A549 (cell line): Measurements from ENCODE around the gene PRAMEF13. TPM values are rescaled to one million over a fixed set of nuclear protein-coding genes. Genes with fewer than 3 reads are reported as not detected.
"Not testable (repeated sequence)": the region's sequence is repeated elsewhere in the genome, so short reads cannot be mapped to it uniquely, and the experiment has no call there.

Experiments used
- ATAC-seq, 2 experiments: fragments of 200-7000 bp in 1 of 2; fragments of >200 bp in 1 of 2; cut with Nextera tagmentation in 1 of 2; cut with Tn5 transposase in 1 of 2; 3 replicates each; pipeline versions ENCODE4 v1.8.0 to v1.9.1; 2018 to 2020; ENCODE audit warnings: mild to moderate bottlenecking in 1 of 2, moderate library complexity in 1 of 2
- CTCF ChIA-PET: fragments of 300-600 bp; sonication (Branson Sonifier 250); formaldehyde crosslinking; extraction: SDS; loops from one replicate; lab custom pipeline; 2021; ENCODE audit warnings: antibody characterized with exemption, inconsistent platforms; lab: Yijun Ruan, JAX
- POLR2A ChIA-PET: fragments of 350-600 bp; formaldehyde crosslinking; extraction: SDS; loops from one replicate; lab custom pipeline; 2021; ENCODE audit warnings: antibody characterized with exemption, inconsistent platforms; lab: Yijun Ruan, JAX
- DNase-seq, 2 experiments: peaks; one replicate each; pipeline versions ENCODE4 v3.0.0 to v3.0.0-alpha.2; 2011 to 2016; ENCODE audit warnings: low read depth in 1 of 2, low spot score in 1 of 2
- FAIRE-seq: peaks from 2 replicates; lab custom pipeline; 2011; peaks lifted over from hg19 to GRCh38; lab: Jason Lieb, UNC
- H3K27ac ChIP-seq, 2 experiments: fragments of >200 bp; sonication (Bioruptor Twin); formaldehyde crosslinking; 3 replicates each; pipeline ENCODE4 v1.5.1; 2016 to 2017
- H3K4me1 ChIP-seq: fragments of >200 bp; sonication (Bioruptor Twin); formaldehyde crosslinking; 3 replicates; pipeline ENCODE4 v1.6.1; 2016
- H3K4me2 ChIP-seq: fragments of >200 bp; sonication (Bioruptor Twin); formaldehyde crosslinking; 3 replicates; pipeline ENCODE4 v1.6.1; 2016
- H3K4me3 ChIP-seq: fragments of >200 bp; sonication (Bioruptor Twin); formaldehyde crosslinking; 3 replicates; pipeline ENCODE4 v1.5.1; 2016
- H3K9me3 ChIP-seq: fragments of >200 bp; sonication (Bioruptor Twin); formaldehyde crosslinking; 3 replicates; pipeline ENCODE4 v1.6.1; 2016
- CHD2 ChIP-seq: fragments of 150-350 bp; IDR thresholded peaks from 2 replicates; pipeline ENCODE4 v1.6.1; 2014; ENCODE audit warnings: low read length; ENCODE audit not compliant: partially characterized antibody
- CTCF ChIP-seq: fragments of >200 bp; sonication (Bioruptor Twin); formaldehyde crosslinking; IDR thresholded peaks from 3 replicates; pipeline ENCODE4 v1.5.1; 2016
- EHF ChIP-seq: fragments of 250-450 bp; sonication (Bioruptor Pico); IDR thresholded peaks from 2 replicates; pipeline ENCODE4 v1.5.0; 2020; ENCODE audit warnings: mild to moderate bottlenecking
- HOXA7 ChIP-seq: fragments of 250-450 bp; sonication (Bioruptor Pico); IDR thresholded peaks from 2 replicates; pipeline ENCODE4 v1.5.0; 2020; ENCODE audit warnings: mild to moderate bottlenecking, moderate library complexity
- MAZ ChIP-seq: fragments of 150-350 bp; IDR thresholded peaks from 2 replicates; pipeline ENCODE4 v1.6.1; 2014; ENCODE audit warnings: antibody characterized with exemption, low read depth, low read length, borderline replicate concordance
- RAD21 ChIP-seq, 2 experiments: fragments of >200 bp in 1 of 2; sonication (Bioruptor Twin) in 1 of 2; formaldehyde crosslinking in 1 of 2; IDR thresholded peaks in 1 of 2; conservative IDR thresholded peaks in 1 of 2; 2 replicates in 1 of 2; 3 replicates in 1 of 2; pipeline ENCODE4 v1.6.1; 2012 to 2018; ENCODE audit warnings: inconsistent platforms in 1 of 2
- WGBS: methylation state at CpG from one replicate; pipeline ENCODE4 v1.1.6; 2017; ENCODE audit errors: missing lambda C conversion rate; 5-methylcytosine and 5-hydroxymethylcytosine counted together
- polyA plus RNA-seq, 4 experiments: library from polyadenylated mRNA; depleted of rRNA in 3 of 4; stranded (reverse); fragments of >200 nt; fragmentation: RNase III in 1 of 4; extraction: RNeasy Plus Mini Kit Qiagen cat#74134 plus additional on column Dnase treatment in 1 of 4; gene quantifications; 2 replicates in 3 of 4; 3 replicates in 1 of 4; pipeline ENCODE4 v1.2.3, GENCODE V29; 2011 to 2017

The PRAMEF13 gene
- polyA plus RNA-seq, 2 of the 4 experiments (the other 2 are of a cell fraction): not detected

GRCh38 chr1:13230601-13231000 is 29.4 kb upstream of the PRAMEF13 start:
- WGBS: 23% methylated on average over 2 of the region's 2 CpGs
- CTCF ChIA-PET, DNase-seq, ATAC-seq, H3K4me2 ChIP-seq, H3K9me3 ChIP-seq, POLR2A ChIA-PET, H3K4me1 ChIP-seq, H3K27ac ChIP-seq, H3K4me3 ChIP-seq, FAIRE-seq: not testable (repeated sequence)

GRCh38 chr1:13230096-13230495 is 28.9 kb upstream of the PRAMEF13 start:
- H3K4me1 ChIP-seq, FAIRE-seq: not testable (repeated sequence)

GRCh38 chr1:13228343-13228781 is 27.2 kb upstream of the PRAMEF13 start:
- no peak overlapping the region for H3K4me3 ChIP-seq
- no peak overlapping the region for H3K4me2 ChIP-seq
- no peak overlapping the region for H3K27ac ChIP-seq
- H3K4me1 ChIP-seq: no peaks in the 10 kb centered on the region
- POLR2A ChIA-PET: interaction anchor here (0.7 kb wide), 1 partner anchor 1599 kb away, joined by 3 read pairs; no protein-coding TSS in a partner anchor
- H3K9me3 ChIP-seq: no peaks in the 10 kb centered on the region
- ATAC-seq (peak; percentile 66 to 87; a peak in 4 of 6 replicates), DNase-seq (peak in 1 of 2 experiments; percentile 48)
- TF ChIP-seq RAD21 (conservative IDR thresholded peaks at IDR 0.05 in 1 of 2, IDR thresholded peaks at IDR 0.05 in 1 of 2) (0 out of 5 replicates have a peak, but pooled peaks of 1 of the 2 experiments have one; percentile 3), MAZ (no peak), CTCF (peak; percentile 49), HOXA7 (CRISPR knock-in tag) (no peak), CHD2 (no peak), EHF (CRISPR knock-in tag) (no peak)
- TF ChIP-seq, all 56 proteins: peak for 2
- CTCF ChIA-PET: interaction anchor here (0.6 to 1.0 kb wide), 2 partner anchors 15 to 224 kb away, joined by 3 to 4 read pairs; no protein-coding TSS in a partner anchor
- FAIRE-seq: no peak
- WGBS: 37% methylated on average over 7 of the region's 7 CpGs

More at GRCh38 chr1:13230096-13230495, 28.9 kb upstream of the PRAMEF13 start:
- H3K9me3 ChIP-seq, DNase-seq, POLR2A ChIA-PET, H3K4me2 ChIP-seq, ATAC-seq, H3K27ac ChIP-seq, H3K4me3 ChIP-seq, CTCF ChIA-PET: not testable (repeated sequence)
- 40% methylated on average over 5 of the region's 5 CpGs for WGBS

- ChIA-PET CTCF (interaction anchor here (0.6 to 1.0 kb wide), 3 partner anchors 16 to 1430 kb away, joined by 3 to 4 read pairs (median 3); no protein-coding TSS in a partner anchor), POLR2A (interaction anchor here (0.7 kb wide), 1 partner anchor 1600 kb away, joined by 3 read pairs; no protein-coding TSS in a partner anchor)
- DNase-seq, ATAC-seq, H3K4me2 ChIP-seq, H3K4me3 ChIP-seq, H3K4me1 ChIP-seq, FAIRE-seq, H3K27ac ChIP-seq, H3K9me3 ChIP-seq: not testable (repeated sequence)
- WGBS: 20% methylated on average over 8 of the region's 8 CpGs
Observed at GRCh38 chr1:13227271-13228055, 26.3 kb upstream of the PRAMEF13 start.

GRCh38 chr1:13225675-13226204 is 24.5 kb upstream of the PRAMEF13 start, which contains the start of gene PRAMEF18:
PRAMEF18 (minus strand) TSS chr1:13226154; CDS start chr1:13226106, 48 bp downstream.
- ATAC-seq, POLR2A ChIA-PET, FAIRE-seq, H3K4me2 ChIP-seq, CTCF ChIA-PET, H3K9me3 ChIP-seq, H3K4me1 ChIP-seq, H3K4me3 ChIP-seq, H3K27ac ChIP-seq, DNase-seq: not testable (repeated sequence)
- 0% methylated on average over 7 of the region's 9 CpGs for WGBS
